Esophagus squamous epithelium (tissue), 4 donors: Measurements from ENCODE around the gene ILKAP.

Experiments used
- POLR2A ChIP-seq, 4 donors: fragments of 450-650 bp; IDR thresholded peaks; one replicate each; pipeline ENCODE4 v1.6.1; 2017; ENCODE audit warnings: antibody characterized with exemption in 4 of 4, mild to moderate bottlenecking in 4 of 4, moderate library complexity in 3 of 4
- TF ChIP-seq, protein P1 (sequence below), 6 experiments: fragments of 450-650 bp in 4 of 6; fragments of 200-600 bp in 2 of 6; sonication (generic) in 2 of 6; IDR thresholded peaks; one replicate each; pipeline ENCODE4 v1.5.1; 2016 to 2019; ENCODE audit warnings: antibody characterized with exemption in 6 of 6, mild to moderate bottlenecking in 4 of 6, moderate library complexity in 4 of 6

DNA sequence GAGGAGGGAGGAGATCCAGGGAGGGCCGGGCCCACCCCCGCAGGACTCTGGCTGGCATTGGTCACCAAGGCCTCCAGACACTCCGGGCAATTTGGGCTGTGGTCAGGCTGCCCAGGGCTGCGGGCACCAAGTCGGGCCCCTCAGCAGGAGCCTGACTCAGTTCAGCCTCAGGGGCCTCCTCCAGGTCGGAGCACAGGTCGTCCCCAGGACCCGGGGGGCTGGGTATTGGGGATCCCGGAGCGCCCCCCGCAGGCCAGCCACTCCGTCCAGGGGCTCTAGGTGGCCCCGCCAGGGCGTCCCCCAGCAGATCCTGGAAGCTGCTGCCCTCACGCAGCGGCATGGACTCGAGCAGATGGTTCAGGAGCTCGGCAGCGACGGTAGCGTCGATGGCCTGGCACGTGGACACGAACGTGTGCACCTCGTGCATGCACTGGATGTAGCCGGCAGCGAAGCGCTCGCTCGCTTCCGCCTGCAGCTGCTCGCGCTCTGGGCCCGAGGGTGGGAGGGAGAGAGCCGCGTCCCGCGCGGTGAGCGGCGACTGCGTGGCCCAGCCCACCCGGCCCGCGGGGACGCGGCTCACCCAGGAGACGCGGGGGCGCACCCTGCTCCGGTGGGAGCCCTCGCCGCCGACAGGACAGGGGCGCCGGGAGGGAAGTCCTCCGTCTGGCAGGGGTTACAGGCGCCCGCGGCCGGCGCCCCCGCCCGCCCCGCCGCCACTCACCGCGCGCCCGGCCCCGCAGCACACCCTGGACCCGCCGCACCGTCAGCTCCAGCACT is 35.5 kb upstream of the ILKAP start:
- TF ChIP-seq POLR2A (IDR thresholded peaks at IDR 0.05) = no peak
- TF ChIP-seq, protein P1, sequence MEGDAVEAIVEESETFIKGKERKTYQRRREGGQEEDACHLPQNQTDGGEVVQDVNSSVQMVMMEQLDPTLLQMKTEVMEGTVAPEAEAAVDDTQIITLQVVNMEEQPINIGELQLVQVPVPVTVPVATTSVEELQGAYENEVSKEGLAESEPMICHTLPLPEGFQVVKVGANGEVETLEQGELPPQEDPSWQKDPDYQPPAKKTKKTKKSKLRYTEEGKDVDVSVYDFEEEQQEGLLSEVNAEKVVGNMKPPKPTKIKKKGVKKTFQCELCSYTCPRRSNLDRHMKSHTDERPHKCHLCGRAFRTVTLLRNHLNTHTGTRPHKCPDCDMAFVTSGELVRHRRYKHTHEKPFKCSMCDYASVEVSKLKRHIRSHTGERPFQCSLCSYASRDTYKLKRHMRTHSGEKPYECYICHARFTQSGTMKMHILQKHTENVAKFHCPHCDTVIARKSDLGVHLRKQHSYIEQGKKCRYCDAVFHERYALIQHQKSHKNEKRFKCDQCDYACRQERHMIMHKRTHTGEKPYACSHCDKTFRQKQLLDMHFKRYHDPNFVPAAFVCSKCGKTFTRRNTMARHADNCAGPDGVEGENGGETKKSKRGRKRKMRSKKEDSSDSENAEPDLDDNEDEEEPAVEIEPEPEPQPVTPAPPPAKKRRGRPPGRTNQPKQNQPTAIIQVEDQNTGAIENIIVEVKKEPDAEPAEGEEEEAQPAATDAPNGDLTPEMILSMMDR (IDR thresholded peaks at IDR 0.05) = no peak
